Measurements from ENCODE around the gene NDUFAB1.

DNA sequence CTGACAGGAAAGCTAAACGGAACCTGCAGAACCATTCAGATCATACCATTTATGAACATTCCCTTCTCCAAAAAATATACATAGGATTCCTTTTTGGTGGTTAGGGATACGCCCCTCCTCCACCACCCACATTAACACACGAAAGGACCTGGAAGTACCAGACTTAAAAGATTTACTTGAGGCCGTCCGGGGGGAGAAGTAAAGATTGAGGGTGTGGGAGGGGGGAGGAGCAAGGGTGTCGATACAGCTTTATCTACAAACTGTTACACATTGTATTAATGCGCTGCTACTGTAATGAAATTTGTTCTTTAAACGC lies 44.5 kb upstream of the NDUFAB1 start:
- no peak for TF ChIP-seq CTCF (IDR thresholded peaks at IDR 0.05)
- TF ChIP-seq POLR2AphosphoS5 (IDR thresholded peaks at IDR 0.05), result no peak
